ENCODE results near the gene SLC32A1.

DNA sequence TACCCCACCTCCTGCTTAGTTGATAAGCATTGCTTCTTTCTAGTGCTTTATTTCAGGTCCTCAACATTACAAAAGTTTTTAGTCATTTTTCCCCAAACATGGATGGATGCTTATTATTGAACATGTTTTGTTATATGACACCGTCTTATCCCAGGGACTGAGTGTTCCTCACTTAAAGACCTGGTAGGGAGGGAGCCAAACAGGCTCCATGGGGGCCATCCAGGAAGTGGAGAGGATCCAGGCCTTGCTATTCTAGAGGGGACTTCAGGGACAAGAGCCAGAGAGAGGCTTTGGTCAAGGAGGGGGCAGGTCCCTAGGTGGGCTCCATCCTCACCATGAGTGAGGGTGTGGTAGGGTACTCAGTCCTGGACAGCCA lies 7.4 kb downstream of the SLC32A1 start:
- TF ChIP-seq EZH2 (IDR thresholded peaks at IDR 0.05; ENCODE audit: insufficient read depth, poor library complexity, severe bottlenecking) (no peak), EZH2phosphoT487 (IDR thresholded peaks at IDR 0.05; ENCODE audit: insufficient read depth, low read depth) (no peak)
